A549 (cell line): Measurements from ENCODE around the gene XPC.

Experiments
- CBX8 ChIP-seq: fragments of 200-600 bp; sonication (generic); IDR thresholded peaks from 2 replicates; pipeline ENCODE4 v1.6.1; 2016
- CEBPB ChIP-seq, 2 experiments: fragments of >200 bp in 1 of 2; sonication (Bioruptor Twin) in 1 of 2; formaldehyde crosslinking in 1 of 2; IDR thresholded peaks; 2 replicates each; pipeline ENCODE4 v1.6.1; 2012 to 2016
- CHD2 ChIP-seq: fragments of 150-350 bp; IDR thresholded peaks from 2 replicates; pipeline ENCODE4 v1.6.1; 2014; ENCODE audit warnings: low read length; ENCODE audit not compliant: partially characterized antibody
- EP300 ChIP-seq, 2 experiments: fragments of >200 bp; sonication (Bioruptor Twin); formaldehyde crosslinking; IDR thresholded peaks; 2 replicates in 1 of 2; 3 replicates in 1 of 2; pipeline ENCODE4 v1.6.1; 2016 to 2017
- FOXS1 ChIP-seq: fragments of 250-450 bp; sonication (Bioruptor Pico); IDR thresholded peaks from 2 replicates; pipeline ENCODE4 v1.5.0; 2020; ENCODE audit warnings: mild to moderate bottlenecking, moderate library complexity
- JUN ChIP-seq, 2 experiments: fragments of >200 bp; sonication (Bioruptor Twin); formaldehyde crosslinking; IDR thresholded peaks; 2 replicates in 1 of 2; 3 replicates in 1 of 2; pipeline ENCODE4 v1.6.1; 2016 to 2017
- POLR2A ChIP-seq: IDR thresholded peaks from 2 replicates; pipeline ENCODE4 v1.6.1; 2012; ENCODE audit warnings: mild to moderate bottlenecking, low read length
- ZFP36 ChIP-seq: fragments of 450-650 bp; IDR thresholded peaks from 2 replicates; pipeline ENCODE4 v1.6.1; 2014; ENCODE audit warnings: borderline replicate concordance; ENCODE audit not compliant: partially characterized antibody
- TF ChIP-seq, protein P1 (sequence below): fragments of >200 bp; sonication (Bioruptor Twin); formaldehyde crosslinking; IDR thresholded peaks from 3 replicates; pipeline ENCODE4 v1.5.1; 2016
- TF ChIP-seq, protein P2 (sequence below): fragments of 200-600 bp; sonication (generic); IDR thresholded peaks from 2 replicates; pipeline ENCODE4 v1.6.1; 2016; ENCODE audit warnings: antibody characterized with exemption, mild to moderate bottlenecking, moderate library complexity
- TF ChIP-seq, protein P3 (sequence below): IDR thresholded peaks from 2 replicates; pipeline ENCODE4 v1.6.1; 2012

DNA sequence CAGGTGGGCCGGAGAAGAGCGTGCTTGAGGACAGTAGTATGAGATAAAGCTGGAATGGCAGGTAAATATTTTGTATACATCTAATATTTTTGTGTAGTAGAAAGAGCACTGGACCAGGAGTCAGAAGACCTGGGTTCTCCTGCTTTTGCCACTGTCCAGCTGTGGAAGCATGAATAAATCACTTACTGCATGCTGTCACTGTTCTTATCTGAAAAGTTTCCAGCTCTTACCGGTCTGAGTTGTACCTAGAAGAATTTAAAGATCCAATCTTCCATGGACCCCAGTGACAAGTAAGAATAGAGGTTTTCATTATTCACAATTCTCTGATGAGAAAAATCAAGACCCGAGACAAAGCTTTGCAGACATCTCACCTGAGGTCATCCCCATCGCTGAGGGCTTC, 5.9 kb downstream of the XPC start:
- TF ChIP-seq, protein P1, sequence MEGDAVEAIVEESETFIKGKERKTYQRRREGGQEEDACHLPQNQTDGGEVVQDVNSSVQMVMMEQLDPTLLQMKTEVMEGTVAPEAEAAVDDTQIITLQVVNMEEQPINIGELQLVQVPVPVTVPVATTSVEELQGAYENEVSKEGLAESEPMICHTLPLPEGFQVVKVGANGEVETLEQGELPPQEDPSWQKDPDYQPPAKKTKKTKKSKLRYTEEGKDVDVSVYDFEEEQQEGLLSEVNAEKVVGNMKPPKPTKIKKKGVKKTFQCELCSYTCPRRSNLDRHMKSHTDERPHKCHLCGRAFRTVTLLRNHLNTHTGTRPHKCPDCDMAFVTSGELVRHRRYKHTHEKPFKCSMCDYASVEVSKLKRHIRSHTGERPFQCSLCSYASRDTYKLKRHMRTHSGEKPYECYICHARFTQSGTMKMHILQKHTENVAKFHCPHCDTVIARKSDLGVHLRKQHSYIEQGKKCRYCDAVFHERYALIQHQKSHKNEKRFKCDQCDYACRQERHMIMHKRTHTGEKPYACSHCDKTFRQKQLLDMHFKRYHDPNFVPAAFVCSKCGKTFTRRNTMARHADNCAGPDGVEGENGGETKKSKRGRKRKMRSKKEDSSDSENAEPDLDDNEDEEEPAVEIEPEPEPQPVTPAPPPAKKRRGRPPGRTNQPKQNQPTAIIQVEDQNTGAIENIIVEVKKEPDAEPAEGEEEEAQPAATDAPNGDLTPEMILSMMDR: no peak
- TF ChIP-seq CEBPB (IDR thresholded peaks at IDR 0.05) (no peak), FOXS1 (CRISPR knock-in tag) (no peak), POLR2A (no peak), JUN (IDR thresholded peaks at IDR 0.05) (no peak), EP300 (IDR thresholded peaks at IDR 0.05) (no peak), CBX8 (no peak), CHD2 (no peak), ZFP36 (no peak)
- TF ChIP-seq, protein P2, sequence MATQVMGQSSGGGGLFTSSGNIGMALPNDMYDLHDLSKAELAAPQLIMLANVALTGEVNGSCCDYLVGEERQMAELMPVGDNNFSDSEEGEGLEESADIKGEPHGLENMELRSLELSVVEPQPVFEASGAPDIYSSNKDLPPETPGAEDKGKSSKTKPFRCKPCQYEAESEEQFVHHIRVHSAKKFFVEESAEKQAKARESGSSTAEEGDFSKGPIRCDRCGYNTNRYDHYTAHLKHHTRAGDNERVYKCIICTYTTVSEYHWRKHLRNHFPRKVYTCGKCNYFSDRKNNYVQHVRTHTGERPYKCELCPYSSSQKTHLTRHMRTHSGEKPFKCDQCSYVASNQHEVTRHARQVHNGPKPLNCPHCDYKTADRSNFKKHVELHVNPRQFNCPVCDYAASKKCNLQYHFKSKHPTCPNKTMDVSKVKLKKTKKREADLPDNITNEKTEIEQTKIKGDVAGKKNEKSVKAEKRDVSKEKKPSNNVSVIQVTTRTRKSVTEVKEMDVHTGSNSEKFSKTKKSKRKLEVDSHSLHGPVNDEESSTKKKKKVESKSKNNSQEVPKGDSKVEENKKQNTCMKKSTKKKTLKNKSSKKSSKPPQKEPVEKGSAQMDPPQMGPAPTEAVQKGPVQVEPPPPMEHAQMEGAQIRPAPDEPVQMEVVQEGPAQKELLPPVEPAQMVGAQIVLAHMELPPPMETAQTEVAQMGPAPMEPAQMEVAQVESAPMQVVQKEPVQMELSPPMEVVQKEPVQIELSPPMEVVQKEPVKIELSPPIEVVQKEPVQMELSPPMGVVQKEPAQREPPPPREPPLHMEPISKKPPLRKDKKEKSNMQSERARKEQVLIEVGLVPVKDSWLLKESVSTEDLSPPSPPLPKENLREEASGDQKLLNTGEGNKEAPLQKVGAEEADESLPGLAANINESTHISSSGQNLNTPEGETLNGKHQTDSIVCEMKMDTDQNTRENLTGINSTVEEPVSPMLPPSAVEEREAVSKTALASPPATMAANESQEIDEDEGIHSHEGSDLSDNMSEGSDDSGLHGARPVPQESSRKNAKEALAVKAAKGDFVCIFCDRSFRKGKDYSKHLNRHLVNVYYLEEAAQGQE: no peak
- TF ChIP-seq, protein P3, sequence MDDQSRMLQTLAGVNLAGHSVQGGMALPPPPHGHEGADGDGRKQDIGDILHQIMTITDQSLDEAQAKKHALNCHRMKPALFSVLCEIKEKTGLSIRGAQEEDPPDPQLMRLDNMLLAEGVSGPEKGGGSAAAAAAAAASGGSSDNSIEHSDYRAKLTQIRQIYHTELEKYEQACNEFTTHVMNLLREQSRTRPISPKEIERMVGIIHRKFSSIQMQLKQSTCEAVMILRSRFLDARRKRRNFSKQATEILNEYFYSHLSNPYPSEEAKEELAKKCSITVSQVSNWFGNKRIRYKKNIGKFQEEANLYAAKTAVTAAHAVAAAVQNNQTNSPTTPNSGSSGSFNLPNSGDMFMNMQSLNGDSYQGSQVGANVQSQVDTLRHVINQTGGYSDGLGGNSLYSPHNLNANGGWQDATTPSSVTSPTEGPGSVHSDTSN: no peak
